TTC549 (cell line): Measurements from ENCODE around the gene SGCD.

Experiments used
- FAIRE-seq: peaks from 2 replicates; lab custom pipeline; 2012; peaks lifted over from hg19 to GRCh38; lab: Jason Lieb, UNC

Gene SGCD

GRCh38 chr5:156401804-156402203 lies 74.8 kb downstream of the SGCD start:
- FAIRE-seq = no peak

DNA sequence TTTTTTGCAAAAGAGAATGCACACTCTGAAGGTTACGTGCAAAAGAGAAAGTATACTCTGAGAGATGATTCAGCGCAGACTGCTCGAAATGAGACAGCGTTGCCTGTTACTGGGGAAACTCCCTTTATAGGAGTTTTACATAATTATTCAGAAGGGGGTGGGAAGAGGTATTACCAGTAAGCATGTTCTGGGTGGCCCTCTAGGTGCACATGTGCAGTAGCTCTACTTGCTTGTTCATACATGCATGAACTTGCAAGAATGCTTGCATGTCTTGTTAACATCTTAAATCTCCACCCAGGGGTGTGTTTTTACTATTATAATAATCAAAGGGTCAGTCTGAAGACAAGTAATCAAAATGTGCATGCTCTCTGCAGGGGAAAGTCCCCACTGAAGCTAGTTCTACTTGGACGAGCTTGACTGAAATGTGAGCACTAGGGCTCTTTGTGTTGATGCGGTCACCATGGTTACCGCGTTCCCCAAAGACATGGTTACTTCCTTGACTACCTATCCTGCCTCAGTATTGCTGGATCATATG lies 75.5 kb downstream of the SGCD start:
- FAIRE-seq = no peak

DNA sequence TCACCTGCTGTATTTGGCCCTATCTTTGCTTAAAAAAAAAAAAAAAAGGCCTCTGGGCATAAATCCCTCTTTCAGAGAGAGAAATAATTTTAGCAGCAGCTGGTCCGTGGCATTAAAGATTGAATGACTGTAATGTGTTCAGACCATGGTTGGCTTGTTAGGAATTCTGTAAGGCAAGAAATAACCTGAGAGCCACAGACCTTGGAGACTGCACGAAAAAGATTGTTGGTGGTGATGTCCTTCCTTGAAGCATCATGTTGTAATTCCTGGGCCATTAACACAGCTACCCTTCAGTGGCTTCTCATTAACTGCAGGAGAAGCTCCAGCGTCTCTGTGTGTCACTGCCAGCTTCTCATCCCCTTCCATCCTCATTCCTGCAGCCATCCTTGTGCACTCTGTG lies 79.0 kb downstream of the SGCD start:
- FAIRE-seq = no peak

- no peak for FAIRE-seq
Observed at GRCh38 chr5:156407251-156407650, 80.3 kb downstream of the SGCD start.

- no peak for FAIRE-seq
Observed at GRCh38 chr5:156409834-156410233, 82.9 kb downstream of the SGCD start.

GRCh38 chr5:156411185-156411613 lies 84.2 kb downstream of the SGCD start:
- FAIRE-seq = no peak

DNA sequence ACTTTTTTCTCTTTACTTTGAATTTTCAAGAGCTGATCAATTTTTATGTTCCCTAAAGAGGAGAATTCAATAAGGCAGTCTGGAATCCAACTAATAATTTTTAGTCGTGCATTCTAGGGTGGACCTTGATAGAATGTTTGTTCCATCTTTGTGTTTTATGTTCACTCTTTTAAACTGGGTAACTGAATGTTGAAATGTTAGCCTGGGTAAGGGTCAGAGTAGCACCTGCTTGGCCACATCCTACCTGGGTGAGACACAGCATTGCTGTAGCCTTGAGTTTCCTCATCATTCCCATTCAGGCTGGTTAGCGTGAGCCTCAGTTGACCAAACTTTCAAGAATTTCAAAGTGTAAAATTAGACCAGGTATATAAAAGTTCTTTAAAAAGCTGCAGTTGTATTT lies 85.0 kb downstream of the SGCD start:
- FAIRE-seq = no peak

DNA sequence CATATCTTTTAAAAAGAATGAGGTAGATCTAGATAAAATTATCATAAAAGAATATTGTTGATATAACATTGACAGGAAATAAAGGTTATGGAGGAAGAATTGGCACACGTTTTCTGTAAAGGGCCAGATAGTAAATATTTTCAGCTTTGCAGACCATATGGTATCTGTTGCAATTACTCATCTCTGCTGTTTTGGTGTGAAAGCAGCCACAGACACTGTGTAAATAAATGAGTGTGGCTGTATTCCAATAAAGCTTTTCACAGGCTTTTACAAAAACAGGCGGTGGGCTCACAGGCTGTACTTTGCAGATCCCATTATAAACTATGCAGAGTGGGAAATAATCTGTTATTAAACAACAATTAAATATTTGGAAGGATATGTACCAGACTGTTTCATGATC lies 87.4 kb downstream of the SGCD start:
- no peak for FAIRE-seq

DNA sequence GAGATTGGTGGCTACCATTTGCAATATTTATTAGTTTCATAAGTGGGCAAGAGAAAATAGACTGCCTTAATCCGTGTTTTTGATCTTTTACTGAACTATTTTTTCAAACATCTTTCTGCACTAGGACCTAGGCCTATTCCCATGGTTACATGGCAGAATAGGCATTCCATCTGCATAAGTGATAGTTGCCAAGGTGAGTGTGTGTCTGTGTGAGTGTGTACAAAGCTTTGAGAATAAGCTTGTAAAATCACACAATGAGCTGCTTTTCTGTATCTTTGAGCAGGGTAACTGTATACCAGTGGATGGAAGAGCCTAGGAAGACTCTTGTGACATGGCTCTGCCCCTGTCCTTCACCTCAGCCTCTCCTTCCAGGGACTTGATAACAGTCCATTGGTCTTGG lies 92.7 kb downstream of the SGCD start:
- FAIRE-seq = no peak

DNA sequence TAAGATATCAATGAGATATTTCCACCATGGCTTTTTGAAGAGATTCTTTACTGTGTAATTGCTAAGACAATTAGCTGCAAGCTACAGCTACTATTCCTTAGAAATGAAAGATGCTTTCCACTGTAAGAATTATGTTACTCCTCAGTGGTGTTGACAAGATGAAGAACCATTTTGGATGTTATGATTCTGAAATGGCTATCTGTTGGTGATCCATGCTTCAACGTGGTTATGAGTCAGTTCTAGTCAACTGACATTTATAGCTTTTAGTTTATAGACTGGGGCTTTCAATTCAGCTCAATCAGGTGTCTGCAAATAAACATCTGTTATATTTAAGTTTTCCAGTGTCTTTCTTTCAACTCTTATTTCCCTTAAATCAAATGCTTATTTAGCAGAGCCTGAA lies 93.7 kb downstream of the SGCD start:
- no peak for FAIRE-seq

- FAIRE-seq = no peak
Observed at GRCh38 chr5:156421798-156422197, 94.8 kb downstream of the SGCD start.

DNA sequence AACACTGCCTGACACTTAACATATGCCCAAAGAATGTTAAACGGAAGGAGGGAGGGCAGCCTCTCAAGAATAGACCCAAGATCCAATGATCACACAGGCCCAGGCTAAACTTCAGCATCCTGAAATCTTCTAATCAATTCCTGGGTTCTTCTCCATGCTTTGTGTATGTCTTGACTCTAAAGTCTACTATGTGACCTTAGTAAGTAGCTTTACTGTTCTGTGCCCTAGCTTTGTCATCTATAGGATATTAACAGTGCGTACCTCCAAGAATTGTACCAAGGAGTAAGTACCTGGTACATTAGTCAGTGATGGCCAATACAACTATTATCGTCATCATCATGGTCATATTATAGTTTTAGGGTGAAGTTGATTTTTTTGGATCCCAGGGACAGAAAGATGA lies 96.6 kb downstream of the SGCD start:
- FAIRE-seq = no peak

GRCh38 chr5:156427315-156427714 lies 100.4 kb downstream of the SGCD start:
- no peak for FAIRE-seq

DNA sequence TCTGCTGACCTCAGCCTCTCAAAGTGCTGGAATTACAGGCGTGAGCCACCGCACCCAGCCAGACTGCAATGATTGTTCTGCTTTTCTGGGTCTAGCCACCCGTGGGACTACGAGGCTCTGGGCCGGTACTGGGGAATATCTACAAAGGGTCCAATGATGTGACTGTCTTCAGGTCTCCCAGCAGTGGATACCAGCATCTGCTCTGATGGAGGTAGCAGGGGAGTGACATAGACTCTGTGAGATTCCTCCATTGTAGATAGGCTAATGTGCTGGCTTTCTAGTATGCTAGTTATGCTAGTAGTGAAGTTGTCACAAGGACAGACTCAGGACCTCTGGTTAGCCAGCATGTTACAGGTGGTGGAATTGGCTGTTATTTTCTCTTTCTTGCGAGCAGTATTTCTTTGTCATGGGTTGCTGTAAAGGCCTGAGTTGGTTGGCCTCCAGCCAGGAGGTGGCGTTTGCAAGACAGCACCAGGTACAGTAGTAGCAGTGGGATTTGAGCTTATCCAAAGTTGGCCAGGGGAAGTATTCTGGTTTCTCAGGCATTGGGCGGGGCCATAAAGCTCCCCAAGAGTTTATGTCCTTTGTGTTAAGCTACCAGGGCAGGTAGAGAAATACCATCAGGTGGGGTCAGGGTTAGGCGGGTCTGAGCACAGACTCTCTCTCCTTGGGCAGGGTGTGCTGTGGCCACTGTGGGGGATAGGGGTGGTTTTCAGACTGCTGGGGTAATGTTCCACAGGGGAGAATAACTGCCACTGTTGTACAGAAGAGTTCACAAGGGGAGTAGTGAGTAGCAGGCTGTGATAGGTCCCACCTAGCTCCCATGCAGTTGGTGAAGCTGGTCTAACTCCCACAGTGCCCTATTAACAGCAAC lies 105.2 kb downstream of the SGCD start:
- FAIRE-seq = no peak

- no peak for FAIRE-seq
Observed at GRCh38 chr5:156432830-156433105, 105.8 kb downstream of the SGCD start.

GRCh38 chr5:156434471-156434870 lies 107.5 kb downstream of the SGCD start:
- no peak for FAIRE-seq

DNA sequence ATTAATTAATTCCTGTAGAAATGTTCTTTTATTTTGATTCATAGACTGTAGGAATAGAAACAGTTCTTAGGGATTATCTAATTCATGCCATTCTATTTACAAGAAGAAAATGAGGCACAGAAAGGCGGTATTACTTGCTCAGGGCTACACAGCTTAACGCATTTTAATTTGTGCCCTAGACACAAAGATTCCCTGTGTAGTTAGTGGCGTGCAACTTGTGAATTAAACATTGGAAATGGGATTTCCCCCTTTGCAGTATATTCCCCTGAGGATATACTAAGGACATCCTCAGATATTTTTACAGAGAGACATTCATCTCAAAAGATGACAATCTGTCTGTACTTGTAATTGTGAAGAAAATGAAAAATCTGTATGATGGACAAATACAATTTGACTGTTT lies 108.1 kb downstream of the SGCD start:
- no peak for FAIRE-seq

DNA sequence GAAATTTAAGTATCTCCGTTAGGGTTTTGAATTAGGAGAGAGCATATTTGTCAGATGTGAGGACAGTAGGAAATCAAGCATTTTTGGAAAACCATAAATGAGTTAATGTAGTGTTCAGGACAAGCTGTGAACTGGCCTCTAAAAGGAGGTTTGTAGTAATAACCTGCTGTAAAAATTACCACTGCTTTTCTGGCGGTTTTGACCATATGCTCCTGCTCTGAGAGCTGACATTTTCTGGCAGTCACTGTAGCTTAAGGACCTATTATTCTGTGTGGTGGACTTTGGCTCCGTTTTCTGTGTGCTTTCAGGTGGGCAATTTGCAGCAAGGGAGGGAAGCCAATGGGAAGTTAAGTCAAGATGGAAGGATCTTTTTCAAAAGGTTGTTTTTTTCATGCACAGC lies 111.1 kb downstream of the SGCD start:
- FAIRE-seq = no peak

DNA sequence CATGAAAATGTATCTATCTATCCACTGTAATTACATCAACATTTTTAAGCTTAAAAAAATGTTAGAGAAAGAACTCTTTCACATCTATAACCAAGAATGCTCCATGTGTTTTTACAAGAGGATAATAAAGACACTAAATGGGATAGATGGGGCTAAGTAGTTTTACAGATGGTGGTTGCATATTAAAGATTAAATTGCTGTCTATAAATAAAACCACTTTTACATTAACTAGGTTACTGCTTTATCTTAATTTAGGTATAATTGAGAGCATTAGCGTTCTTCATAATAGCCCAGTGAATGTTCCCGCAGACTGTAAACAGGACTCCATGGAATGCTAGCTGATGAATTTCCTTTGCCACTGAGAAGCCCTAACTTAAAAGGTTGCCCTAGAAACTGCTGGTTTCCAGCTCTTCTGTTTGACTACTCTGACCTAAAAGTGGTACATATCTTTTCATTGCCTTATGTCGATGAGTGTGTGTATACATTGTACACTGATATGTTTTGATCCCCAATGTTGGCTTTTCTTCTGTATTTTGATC lies 117.9 kb downstream of the SGCD start:
- no peak for FAIRE-seq

DNA sequence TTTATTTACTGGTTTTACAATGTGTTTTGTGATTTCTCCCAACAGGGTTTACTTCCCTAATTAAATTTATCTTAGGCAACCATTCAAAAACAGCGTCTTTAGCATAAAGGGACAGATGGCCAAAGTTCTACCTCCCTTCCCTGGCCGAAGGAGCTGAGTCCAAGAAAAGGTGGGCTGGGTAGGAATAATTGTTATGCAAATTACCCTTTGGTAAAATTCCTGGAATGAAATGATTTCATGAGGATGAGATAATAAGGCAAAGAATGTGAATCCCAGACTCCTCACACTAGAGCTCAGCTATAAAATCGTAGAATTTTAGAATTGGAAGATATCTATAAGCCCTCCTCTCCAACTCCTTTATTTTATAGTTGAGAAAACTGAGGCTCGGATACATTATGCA lies 119.6 kb downstream of the SGCD start:
- no peak for FAIRE-seq

DNA sequence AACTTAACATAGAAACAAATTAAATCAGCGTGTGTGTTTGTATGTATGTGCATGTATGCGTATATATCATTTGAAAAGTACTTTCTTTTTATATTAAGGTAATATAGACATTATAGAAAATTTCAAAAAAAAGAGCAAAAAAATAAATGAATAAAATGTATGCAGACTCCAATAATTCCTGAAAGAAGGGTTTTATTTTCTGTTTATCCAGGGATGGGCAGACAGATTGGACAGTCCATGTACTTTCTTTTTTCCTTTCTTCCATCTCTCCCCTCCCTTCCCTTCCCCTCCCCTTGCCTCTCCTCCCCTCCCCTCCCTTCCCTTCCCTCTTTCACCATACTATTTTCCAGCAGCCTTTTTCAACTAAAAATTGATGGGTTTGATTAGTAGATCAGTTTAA lies 123.8 kb downstream of the SGCD start:
- no peak for FAIRE-seq

- no peak for FAIRE-seq
Observed at GRCh38 chr5:156451505-156451904, 124.5 kb downstream of the SGCD start.

DNA sequence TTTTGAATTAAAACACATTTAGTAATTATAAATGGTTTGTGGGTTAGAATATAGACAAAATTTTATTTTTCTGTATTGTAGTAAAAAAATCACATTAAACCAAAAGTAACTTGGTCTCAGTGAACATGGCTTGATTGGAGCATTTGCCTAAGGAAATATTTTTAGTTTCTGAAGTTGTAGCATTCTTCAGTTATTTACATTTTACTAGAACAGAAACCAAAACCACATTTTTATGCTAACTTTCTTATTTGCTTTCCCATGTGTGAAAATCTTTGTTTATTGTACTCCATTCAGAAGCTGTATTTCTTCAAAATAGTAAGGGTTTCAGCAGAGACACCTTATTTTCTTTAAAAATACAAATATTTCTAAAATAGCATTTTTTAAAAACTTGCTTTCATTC lies 129.9 kb downstream of the SGCD start:
- FAIRE-seq = no peak

GRCh38 chr5:156459812-156460385 lies 132.9 kb downstream of the SGCD start:
- no peak for FAIRE-seq
